GM19452 (cell line): Measurements from ENCODE around the gene ME3.
"Not testable (repeated sequence)": the region's sequence is repeated elsewhere in the genome, so short reads cannot be mapped to it uniquely, and the experiment has no call there.

Source experiments
- ATAC-seq: cut with Tn5 transposase; IDR thresholded peaks from one replicate; pipeline ENCODE4 v1.9.1; 2021; ENCODE audit not compliant: unreplicated experiment

ME3 gene

DNA sequence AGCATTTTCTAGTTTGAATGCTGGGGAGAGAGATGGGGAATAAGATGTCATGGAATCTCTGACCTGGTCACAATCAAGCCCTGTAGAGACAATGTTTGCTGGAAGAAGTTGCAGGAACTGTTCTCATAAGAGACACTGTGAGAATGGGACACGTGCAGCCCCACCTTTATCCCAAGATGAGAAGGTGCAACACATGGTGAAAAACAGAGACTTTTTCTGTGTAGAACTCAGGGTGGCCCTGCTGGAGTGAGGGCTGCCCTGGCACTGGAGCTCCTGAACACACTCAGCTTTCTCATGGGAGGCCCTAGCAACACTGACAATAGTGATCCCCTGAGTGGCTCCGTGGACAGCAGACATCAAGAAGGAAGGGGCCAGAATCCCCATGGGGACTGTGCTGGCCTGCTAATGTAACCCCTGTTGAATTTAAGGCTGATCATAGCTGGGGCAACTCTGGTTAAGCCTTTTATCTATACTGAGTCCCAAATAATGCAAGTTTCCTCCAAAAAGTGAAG, 106.6 kb downstream of the ME3 start:
- ATAC-seq, result no peak

DNA sequence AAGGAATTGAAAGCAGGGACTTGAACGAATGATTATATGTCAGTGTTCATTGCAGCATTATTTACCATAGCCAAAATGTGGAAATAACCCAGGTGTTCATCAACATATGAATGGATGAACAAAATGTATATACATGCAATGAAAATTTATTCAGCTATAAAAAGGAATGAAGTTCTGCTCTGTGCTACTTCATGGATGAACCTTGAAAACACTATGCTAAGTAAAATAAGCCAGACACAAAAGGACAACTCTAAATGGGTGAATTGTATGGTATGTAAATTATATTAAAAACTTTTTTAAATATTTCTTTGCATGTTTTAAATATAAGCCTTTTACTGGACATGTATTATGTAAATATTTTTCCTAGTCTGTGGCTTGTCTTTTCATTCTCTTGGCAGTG, 107.0 kb downstream of the ME3 start:
- no peak for ATAC-seq

GRCh38 chr11:86562842-86563241, 109.6 kb downstream of the ME3 start:
- not testable (repeated sequence) for ATAC-seq

- ATAC-seq, result no peak
Observed at GRCh38 chr11:86559311-86559945, 113.0 kb downstream of the ME3 start.

- no peak for ATAC-seq
Observed at GRCh38 chr11:86558841-86559240, 113.6 kb downstream of the ME3 start.

GRCh38 chr11:86558207-86558606, 114.2 kb downstream of the ME3 start:
- no peak for ATAC-seq

DNA sequence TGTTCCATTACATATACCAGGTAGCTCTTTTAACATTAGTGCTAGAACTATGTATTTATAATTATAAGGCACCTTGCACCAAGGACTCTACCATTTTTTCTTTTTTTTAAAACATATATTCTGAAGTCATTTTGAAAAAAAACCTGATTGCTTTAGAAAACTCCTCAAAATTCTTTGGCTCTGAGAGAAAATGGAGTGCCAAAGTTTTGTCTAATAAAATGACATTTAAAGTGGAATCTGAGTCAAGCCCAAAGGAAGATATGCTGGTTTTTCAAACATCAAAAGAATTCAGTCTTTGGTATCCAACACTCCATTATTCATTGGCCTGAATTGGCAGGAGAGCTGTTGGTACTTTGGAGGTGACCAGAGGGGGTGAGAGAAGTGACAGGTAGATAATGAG, 116.5 kb downstream of the ME3 start:
- ATAC-seq, result no peak

- no peak for ATAC-seq
Observed at GRCh38 chr11:86555401-86555800, 117.0 kb downstream of the ME3 start.

- no peak for ATAC-seq
Observed at GRCh38 chr11:86553265-86553664, 119.2 kb downstream of the ME3 start.

GRCh38 chr11:86551288-86552092, 120.9 kb downstream of the ME3 start:
- peak; percentile 63 for ATAC-seq

GRCh38 chr11:86550757-86551156, 121.7 kb downstream of the ME3 start:
- ATAC-seq, result no peak

- ATAC-seq, result no peak
Observed at GRCh38 chr11:86548271-86548917, 124.0 kb downstream of the ME3 start.

DNA sequence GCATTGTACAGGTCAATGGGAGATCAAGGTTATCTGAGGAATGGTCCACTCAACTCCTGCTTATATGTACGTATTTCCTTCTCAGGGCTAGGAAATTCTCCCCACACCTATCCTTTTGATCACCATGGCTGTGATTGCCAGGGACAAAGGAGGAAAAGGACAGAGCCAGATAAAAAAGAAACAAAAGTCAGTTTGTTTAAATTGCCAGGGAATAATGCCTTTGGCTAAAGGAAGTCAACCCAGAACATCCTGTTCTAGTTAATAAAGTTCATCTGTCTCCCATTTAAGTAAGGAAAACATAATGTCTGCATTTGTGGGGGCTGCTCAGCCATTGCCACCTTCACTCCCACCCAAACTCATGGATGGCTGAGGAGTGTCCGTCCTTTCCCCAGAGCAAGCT, 124.7 kb downstream of the ME3 start:
- no peak for ATAC-seq

GRCh38 chr11:86541299-86541698, 131.1 kb downstream of the ME3 start:
- not testable (repeated sequence) for ATAC-seq

DNA sequence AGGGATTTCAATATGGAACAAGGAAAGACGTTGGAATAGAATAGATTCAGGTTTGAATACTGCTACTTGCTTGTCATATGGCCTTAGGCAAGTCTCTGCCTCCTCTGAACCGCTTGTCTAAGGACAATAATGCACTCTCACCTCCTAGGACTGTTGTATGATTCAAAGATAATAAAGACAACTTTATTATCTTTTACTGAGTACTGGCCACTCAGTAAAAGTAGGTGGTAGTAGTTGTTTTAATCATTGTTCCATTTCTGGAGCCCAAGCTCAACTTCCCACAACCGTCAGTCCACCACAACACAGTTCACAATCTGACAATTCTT, 134.2 kb downstream of the ME3 start:
- ATAC-seq, result no peak

- no peak for ATAC-seq
Observed at GRCh38 chr11:86537541-86538222, 134.7 kb downstream of the ME3 start.

DNA sequence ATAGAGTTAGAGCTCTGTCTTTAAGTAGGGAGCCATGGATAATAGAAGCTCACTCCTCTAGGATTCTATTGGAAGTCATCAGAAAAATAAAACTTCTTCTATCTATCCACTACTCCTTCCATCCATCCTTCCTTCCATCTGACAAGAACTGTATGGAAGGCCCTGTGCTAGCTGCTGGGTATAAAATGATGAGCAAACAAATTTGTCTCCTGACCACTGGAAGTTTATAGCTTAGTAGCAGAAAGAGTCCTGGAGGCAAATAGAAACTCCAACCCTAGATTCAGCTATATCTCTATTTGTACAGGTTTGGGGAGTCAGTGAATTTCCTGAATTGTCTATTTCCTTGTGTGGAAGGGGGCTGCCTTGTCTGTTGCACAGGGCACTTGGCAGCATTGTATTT, 136.6 kb downstream of the ME3 start:
- no peak for ATAC-seq

DNA sequence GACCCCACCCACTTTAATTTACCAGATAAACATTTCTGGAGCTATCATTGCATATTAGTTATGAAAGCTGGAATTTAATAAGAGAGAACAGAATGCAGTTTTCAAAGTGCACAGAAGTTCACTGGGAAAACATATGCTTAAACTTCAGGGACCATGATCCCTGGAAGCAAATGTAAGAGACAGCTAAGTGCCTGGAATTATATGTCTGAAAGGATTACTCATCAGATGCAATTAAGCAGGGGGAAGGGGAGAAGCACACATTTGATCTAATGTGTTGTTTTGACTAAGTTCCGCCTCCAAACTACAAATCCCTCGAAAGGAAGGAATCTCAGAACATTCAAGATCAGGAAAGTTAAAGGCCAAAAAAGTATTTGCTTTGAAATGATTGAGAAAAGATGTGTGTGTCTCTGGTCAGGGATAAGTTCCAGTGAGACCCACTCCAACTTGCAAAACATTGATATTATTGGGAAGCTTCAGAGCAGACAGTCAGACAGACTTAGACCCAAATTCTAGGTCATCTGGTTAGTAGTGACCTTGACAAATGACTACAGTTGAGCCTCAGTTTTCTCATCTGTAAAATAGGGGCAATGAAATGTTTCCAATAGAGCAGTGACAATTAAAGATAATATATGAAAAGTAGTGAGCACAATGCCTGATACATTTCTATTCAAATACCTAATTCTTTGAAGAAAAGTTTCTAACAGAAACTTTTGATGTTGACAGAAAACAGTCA, 147.6 kb downstream of the ME3 start:
- ATAC-seq, result no peak

GRCh38 chr11:86523738-86524619, 148.4 kb downstream of the ME3 start:
- no peak for ATAC-seq

- not testable (repeated sequence) for ATAC-seq
Observed at GRCh38 chr11:86522512-86522911, 149.9 kb downstream of the ME3 start.
